ENCODE results near the gene CENATAC.
"Not testable (repeated sequence)": the region's sequence is repeated elsewhere in the genome, so short reads cannot be mapped to it uniquely, and the experiment has no call there.

Gene CENATAC

GRCh38 chr11:119027561-119028345, 29.8 kb downstream of the CENATAC start:
- DNase-seq, result no peak

DNA sequence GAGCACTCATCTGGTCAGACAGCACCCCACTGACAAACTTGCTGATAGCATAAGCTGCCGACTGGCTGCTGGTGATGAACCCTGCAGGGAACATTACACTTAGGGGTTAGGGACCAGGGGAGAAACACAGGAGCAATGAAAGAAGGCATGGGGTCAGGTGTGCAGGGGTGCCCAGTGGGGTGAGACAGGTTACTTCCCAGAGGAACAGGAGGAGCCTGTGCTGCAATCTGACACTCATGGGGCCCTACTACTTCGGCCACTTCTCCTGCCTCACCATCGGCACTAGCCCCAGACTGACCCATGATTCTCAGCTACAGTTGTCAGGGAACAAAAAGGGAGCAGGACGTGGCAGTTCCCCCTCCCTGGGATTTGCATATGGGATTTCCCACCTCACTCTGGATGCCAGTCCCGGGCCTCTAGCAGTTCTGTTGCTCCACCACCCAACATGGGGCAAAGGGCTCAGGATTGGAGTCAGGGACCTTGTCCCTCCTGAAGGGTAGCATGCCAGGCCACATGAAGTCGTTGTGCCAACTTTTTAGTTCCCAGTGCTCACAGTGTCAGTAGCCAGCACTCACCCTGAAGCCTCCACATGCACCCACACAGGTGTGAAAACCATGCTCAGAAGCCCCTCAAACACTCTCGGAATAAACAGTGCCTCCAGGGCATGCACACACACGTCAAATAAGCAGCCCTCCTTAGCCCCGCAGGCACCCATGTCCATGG, 30.6 kb downstream of the CENATAC start:
- DNase-seq, result no peak

- DNase-seq, result no peak
Observed at GRCh38 chr11:119029069-119029339, 31.1 kb downstream of the CENATAC start.

GRCh38 chr11:119029340-119030028, 31.5 kb downstream of the CENATAC start:
- no peak for DNase-seq

GRCh38 chr11:119030029-119030328, 32.0 kb downstream of the CENATAC start:
- DNase-seq, result no peak

- DNase-seq, result peak; percentile 92 to 96
Observed at GRCh38 chr11:119030329-119031047, 32.5 kb downstream of the CENATAC start, which contains the start of gene SLC37A4. SLC37A4 (minus strand) TSS chr11:119030877.

DNA sequence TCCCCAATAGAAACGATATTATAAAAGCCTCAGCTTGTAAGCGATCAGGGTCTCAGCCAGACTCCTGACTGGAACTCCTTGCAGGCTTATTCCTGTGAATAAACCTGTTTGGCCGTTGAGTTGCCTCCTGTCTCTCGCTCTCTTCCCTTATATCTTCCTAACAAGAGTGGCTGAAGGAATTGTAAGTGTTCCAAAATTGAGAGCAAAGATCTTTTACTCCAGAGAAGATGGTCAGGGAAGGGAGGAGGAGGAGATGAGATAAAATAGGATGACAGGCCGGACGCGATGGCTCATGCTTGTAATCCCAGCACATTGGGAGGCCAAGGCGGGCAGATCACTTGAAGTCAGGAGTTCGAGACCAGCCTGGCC, 34.0 kb downstream of the CENATAC start:
- no peak for DNase-seq

DNA sequence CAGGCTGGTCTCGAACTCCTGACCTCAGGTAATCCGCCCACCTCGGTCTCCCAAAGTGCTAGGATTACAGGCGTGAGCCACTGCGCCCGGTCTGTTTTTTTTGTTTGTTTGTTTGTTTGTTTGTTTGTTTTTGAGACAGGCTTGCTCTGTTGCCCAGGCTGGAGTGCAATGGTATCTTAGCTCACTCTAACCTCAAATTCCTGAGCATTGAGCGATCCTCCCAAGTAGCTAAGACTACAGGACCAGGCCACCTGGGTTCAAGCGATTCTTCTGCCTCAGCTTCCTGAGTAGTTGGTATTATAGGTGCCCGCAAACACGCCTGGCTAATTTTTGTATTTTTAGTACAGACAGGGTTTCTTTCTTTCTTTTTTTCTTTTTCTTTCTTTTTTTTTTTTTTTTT, 35.5 kb downstream of the CENATAC start:
- DNase-seq, result not testable (repeated sequence)

GRCh38 chr11:119034813-119035212, 36.9 kb downstream of the CENATAC start:
- DNase-seq, result no peak

DNA sequence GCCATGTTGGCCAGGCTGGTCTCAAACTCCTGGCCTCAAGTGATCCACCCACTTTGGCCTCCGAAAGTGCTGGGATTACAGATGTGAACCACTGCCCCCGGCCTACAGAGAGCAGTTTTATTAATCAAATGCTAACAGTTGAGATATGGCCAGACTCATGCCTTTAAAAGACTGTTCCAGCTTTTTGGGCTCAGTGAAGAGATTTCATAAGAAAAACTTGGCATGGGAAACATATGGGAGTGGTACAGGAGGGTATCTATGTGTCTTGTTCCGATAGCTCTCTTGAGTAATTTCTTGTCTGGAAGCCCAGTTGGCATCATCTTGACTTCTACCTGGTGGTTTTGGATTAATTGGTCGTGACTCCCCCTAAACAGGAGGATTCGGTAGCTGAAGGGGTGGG, 40.9 kb downstream of the CENATAC start:
- no peak for DNase-seq

GRCh38 chr11:119039471-119039870, 41.5 kb downstream of the CENATAC start:
- DNase-seq, result not testable (repeated sequence)

DNA sequence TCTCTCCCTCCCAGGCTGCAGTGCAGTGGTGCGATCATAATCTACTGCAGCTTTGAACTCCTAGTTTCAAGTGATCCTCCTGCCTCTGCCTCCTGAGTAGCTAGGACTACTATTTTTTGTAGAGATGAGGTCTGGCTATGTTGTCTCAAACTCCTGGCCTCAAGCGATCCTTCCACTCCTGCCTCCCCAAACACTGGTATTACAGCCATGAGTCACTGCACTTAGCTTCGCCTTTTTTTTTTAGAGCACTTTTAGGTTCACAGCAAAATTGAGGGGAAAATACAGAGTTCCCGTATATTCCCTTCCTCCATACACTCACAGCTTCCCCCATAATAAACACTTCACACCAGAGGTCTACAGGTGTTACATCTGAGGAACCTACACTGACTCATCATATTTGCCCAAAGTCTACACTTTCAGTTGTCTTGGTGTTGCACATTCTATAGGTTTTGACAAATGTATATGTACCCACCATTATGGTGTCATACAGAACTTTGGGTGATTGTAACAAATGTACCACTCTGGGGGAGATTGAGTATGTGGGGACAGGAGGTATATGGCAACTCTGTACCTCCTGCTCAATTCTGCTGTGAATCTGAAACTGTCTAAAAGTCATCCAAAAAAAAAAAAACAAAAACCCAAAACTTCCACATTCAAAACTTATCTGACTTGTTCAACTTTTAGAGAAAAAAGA, 44.0 kb downstream of the CENATAC start:
- DNase-seq, result no peak

- DNase-seq, result no peak
Observed at GRCh38 chr11:119042927-119043326, 45.0 kb downstream of the CENATAC start.

GRCh38 chr11:119044708-119045107, 46.8 kb downstream of the CENATAC start:
- no peak for DNase-seq

GRCh38 chr11:119046489-119046888, 48.6 kb downstream of the CENATAC start:
- no peak for DNase-seq

GRCh38 chr11:119047205-119047604, 49.3 kb downstream of the CENATAC start:
- no peak for DNase-seq

DNA sequence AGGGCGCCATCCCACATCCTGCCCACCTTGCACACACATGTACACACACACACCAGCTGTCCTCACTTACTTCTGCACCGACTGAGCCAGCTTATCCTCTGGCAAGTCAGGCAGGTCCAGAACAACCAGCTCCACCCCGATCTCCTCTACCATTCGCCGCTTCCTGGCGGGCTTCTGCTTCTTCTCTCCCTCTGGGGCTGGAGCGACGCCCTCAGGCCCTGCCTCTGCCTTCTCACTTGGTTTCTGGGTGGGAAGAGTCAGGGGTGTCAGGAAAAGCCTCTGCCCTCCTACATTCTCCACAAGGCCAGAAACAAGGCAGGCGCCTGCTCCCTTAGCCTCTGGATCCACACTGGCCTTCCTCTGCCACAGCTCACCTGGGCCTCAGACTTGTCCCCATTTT, 50.7 kb downstream of the CENATAC start:
- DNase-seq, result no peak

DNA sequence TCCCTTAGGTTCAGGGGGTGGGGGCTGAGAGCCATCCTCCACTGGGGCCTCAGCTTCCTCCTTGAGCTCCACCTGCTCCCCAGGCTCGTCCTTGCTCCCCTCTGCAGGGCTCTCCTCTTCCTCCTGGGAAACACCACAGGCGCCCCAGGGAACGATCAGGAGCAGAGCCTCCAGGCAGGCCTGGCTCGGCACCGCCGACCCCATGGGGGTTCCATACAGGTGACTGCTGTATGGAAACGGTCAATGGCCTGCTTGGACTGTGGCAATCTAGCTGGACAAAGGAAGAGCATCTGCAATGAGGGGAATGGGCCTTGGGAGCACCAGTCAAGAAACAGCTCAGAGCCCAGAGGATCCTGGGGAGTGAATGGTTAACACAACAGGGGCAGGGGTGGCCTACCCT, 51.1 kb downstream of the CENATAC start:
- DNase-seq, result no peak

GRCh38 chr11:119051440-119052162, 53.7 kb downstream of the CENATAC start:
- DNase-seq, result no peak

DNA sequence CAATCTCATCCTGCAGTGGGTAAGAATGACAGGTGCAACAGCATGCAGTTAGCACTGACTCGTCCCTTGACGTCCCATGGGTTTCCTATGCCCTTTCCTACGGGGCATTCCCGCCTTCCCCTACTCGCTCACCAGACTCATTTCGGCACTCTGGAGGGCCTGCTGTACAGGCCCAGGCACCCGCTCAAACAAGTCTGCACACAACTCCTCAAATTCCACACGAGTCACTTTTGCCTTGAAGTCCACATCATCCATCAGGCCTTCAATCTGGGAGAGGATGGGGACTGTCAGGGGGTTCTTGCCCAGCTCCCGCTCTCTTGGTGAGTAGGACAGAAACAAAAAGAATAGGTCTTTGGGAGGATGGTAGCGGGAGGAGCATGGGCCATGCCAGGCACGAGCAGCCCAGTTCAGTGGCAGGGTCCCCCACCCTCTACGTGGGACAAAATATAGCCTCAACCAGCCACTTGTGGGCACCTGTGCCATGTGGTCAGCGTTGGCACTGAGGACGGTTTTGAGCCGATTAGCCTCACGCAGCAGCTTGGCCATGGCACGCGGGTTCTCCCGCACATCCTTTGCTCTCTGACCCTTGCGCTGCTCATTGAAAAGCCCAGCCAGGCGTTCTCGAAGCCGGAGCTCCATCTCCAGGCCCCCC, 54.4 kb downstream of the CENATAC start:
- DNase-seq, result no peak

GRCh38 chr11:119054418-119054817, 56.5 kb downstream of the CENATAC start:
- no peak for DNase-seq

DNA sequence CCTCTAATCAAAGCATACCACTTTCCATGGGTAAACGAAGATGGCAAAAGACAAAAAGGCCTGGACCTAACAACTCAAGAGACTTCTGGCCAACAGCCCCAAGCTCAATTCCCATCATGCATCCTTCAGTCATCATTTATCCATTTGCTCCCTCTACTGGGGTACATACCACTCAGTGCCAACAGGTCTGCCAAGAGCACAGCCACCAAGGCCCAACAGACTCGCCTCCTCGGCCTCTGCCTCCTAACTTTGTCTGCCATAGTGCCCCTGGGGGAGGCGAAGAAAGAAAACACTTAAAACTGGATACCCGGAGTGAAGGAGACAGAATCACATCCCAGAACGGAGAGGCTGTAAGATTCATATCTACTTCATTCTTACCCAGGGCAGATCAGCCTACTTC, 58.0 kb downstream of the CENATAC start:
- peak; percentile 8 to 12 for DNase-seq
